K562 (cell line): ENCODE data around the gene KISS1. TPM values are rescaled to one million over a fixed set of nuclear protein-coding genes. Genes with fewer than 3 reads are reported as not detected.

Experiments used
- ARID1B ChIP-seq: fragments of 450-650 bp; IDR thresholded peaks from 2 replicates; pipeline ENCODE4 v1.6.1; 2016; ENCODE audit warnings: antibody characterized with exemption, mild to moderate bottlenecking, inconsistent platforms
- ATF1 ChIP-seq, 2 experiments: fragments of 450-650 bp in 1 of 2; IDR thresholded peaks; 2 replicates each; pipeline ENCODE4 v1.6.1; 2016; ENCODE audit warnings: missing compliant biosample characterization in 1 of 2, missing genetic modification characterization in 1 of 2
- BRF1 ChIP-seq: IDR thresholded peaks from 3 replicates; pipeline ENCODE4 v1.6.1; 2011; ENCODE audit warnings: borderline replicate concordance, mild to moderate bottlenecking; ENCODE audit not compliant: insufficient read length; ENCODE audit errors: extremely low read depth
- CREB1 ChIP-seq, 2 experiments: sonication (generic) in 1 of 2; formaldehyde crosslinking in 1 of 2; IDR thresholded peaks; 2 replicates each; pipeline versions ENCODE4 v1.6.1 to v1.8.0; 2012 to 2022; ENCODE audit warnings: inconsistent platforms in 1 of 2, mild to moderate bottlenecking in 1 of 2, missing genetic modification reagents in 1 of 2, moderate library complexity in 1 of 2
- CREB3L1 ChIP-seq: fragments of 450-650 bp; IDR thresholded peaks from 2 replicates; pipeline ENCODE4 v1.6.1; 2014; ENCODE audit warnings: low read depth, mild to moderate bottlenecking, moderate library complexity, borderline replicate concordance
- E4F1 ChIP-seq: fragments of 250-450 bp; sonication (Bioruptor Pico); IDR thresholded peaks from 2 replicates; pipeline ENCODE4 v1.5.0; 2021; ENCODE audit warnings: mild to moderate bottlenecking, borderline replicate concordance
- PTTG1 ChIP-seq: fragments of 450-650 bp; IDR thresholded peaks from 2 replicates; pipeline ENCODE4 v1.6.1; 2016; ENCODE audit warnings: low read depth, mild to moderate bottlenecking, missing genetic modification characterization, missing compliant biosample characterization
- RBM14 ChIP-seq: fragments of 200-400 bp; formaldehyde crosslinking; IDR thresholded peaks from 2 replicates; pipeline ENCODE4 v1.6.1; 2018; ENCODE audit warnings: low read depth, mild to moderate bottlenecking, low read length, moderate library complexity, borderline replicate concordance; ENCODE audit not compliant: insufficient read depth
- RBM15 ChIP-seq: fragments of 200-400 bp; formaldehyde crosslinking; IDR thresholded peaks from 2 replicates; pipeline ENCODE4 v1.6.1; 2018; ENCODE audit warnings: mild to moderate bottlenecking, low read length, moderate library complexity; ENCODE audit not compliant: insufficient read depth
- SIX5 ChIP-seq, 2 experiments: IDR thresholded peaks; 2 replicates each; pipeline ENCODE4 v1.6.1; 2011; ENCODE audit warnings: low read length in 2 of 2, borderline replicate concordance in 1 of 2, low read depth in 1 of 2, mild to moderate bottlenecking in 1 of 2, moderate library complexity in 1 of 2; ENCODE audit not compliant: insufficient read depth in 1 of 2
- USF1 ChIP-seq: sonication (generic); formaldehyde crosslinking; IDR thresholded peaks from 2 replicates; pipeline ENCODE4 v1.9.0; 2022; ENCODE audit warnings: mild to moderate bottlenecking, missing genetic modification reagents
- ZBED1 ChIP-seq: IDR thresholded peaks from 2 replicates; pipeline ENCODE4 v1.6.1; 2014
- ZNF561 ChIP-seq: fragments of 450-650 bp; formaldehyde crosslinking; conservative IDR thresholded peaks from 2 replicates; pipeline ENCODE4 v1.4.0; 2020; ENCODE audit warnings: mild to moderate bottlenecking, moderate library complexity
- polyA plus RNA-seq, 8 experiments: library from polyadenylated mRNA; depleted of rRNA in 4 of 8; stranded (reverse) in 5 of 8; unstranded in 3 of 8; fragments of >200 nt; fragmentation: Nextera tagmentation in 2 of 8; fragmentation: Illumina TruSeq in 1 of 8; extraction: Ambion mirVana in 2 of 8; extraction: Trizol in 1 of 8; gene quantifications; 2 replicates each; pipeline versions ENCODE4 v1.2.1 to v1.2.3, GENCODE V29; 2011 to 2014; ENCODE audit warnings: inconsistent platforms in 1 of 8, missing spikeins in 1 of 8
- total RNA-seq, 7 experiments: library from RNA; depleted of rRNA in 6 of 7; stranded (reverse); fragments of >200 nt in 6 of 7; fragmentation: Illumina TruSeq in 2 of 7; extraction: Trizol in 2 of 7; gene quantifications; 2 replicates each; pipeline versions ENCODE4 v1.2.1 to v1.2.3, GENCODE V29; 2011 to 2021; ENCODE audit warnings: low replicate concordance in 1 of 7

The KISS1 gene
- total and polyA plus RNA-seq, 9 of the 15 experiments (the other 6 are each of a cell fraction or from before 2014, with no cell fraction given): 0.31 TPM; not detected in 8

DNA sequence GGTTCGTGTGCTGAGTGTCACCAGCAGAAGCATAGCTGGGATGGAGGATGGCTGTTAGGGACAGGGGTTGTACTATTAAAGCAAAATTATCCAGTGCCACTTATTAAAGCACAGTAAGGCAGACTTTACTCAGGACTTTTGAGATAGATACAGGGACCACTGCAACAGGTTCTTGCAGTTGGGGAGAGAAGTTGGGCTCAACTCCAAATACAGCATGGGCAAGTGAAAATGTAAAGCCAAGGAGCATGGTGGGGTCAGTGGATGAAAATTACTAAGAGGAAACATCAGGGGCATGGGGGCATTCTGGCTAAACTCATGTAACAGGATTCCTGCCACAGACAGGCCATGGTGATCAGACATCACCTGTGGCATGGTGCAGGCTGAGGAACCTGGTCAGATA is 15.2 kb downstream of the KISS1 start (continued):
- TF ChIP-seq E4F1 (CRISPR knock-in tag): no peak
- TF ChIP-seq USF1 (CRISPR knock-in tag): no peak
- TF ChIP-seq BRF1: no peak
- no peak for TF ChIP-seq RBM14
- TF ChIP-seq RBM15: no peak
- TF ChIP-seq PTTG1 (tag): no peak
- TF ChIP-seq SIX5 (IDR thresholded peaks at IDR 0.05; ENCODE audit: borderline replicate concordance in 1 of 2, insufficient read depth in 1 of 2, low read depth in 1 of 2, low read length in 2 of 2): no peak
- TF ChIP-seq ZNF561 (CRISPR knock-in tag): no peak
- no peak for TF ChIP-seq ATF1 (CRISPR knock-in tag; IDR thresholded peaks at IDR 0.05)
- no peak for TF ChIP-seq ATF1 (tag; IDR thresholded peaks at IDR 0.05)
- no peak for TF ChIP-seq CREB1 (IDR thresholded peaks at IDR 0.05)
- no peak for TF ChIP-seq CREB1 (CRISPR knock-in tag; IDR thresholded peaks at IDR 0.05)
- TF ChIP-seq ARID1B: no peak
- TF ChIP-seq CREB3L1: no peak
- TF ChIP-seq ZBED1: no peak
- TF ChIP-seq, all 486 proteins: peak for 0
